Keratinocyte (primary cell): ENCODE results near the gene OPRD1. TPM values are rescaled to one million over a fixed set of nuclear protein-coding genes. Genes with fewer than 3 reads are reported as not detected.
A peak's percentile ranks its signal among the peaks of the same experiment; 100 is the strongest.

Source experiments
- DNase-seq: peaks from one replicate; pipeline ENCODE4 v3.0.0-alpha.2; 2011; ENCODE audit warnings: low read depth, missing footprints, low spot score
- FAIRE-seq: peaks from 2 replicates; lab custom pipeline; 2011; peaks lifted over from hg19 to GRCh38; lab: Jason Lieb, UNC
- H2AFZ ChIP-seq: 2 replicates; pipeline ENCODE4 v1.6.0; 2012; ENCODE audit warnings: low read length, control low read depth, inconsistent platforms; ENCODE audit not compliant: control insufficient read depth
- H3K27ac ChIP-seq: 2 replicates; pipeline ENCODE4 v1.5.1; 2011; ENCODE audit warnings: low read length; ENCODE audit not compliant: control insufficient read depth, insufficient read depth
- H3K27me3 ChIP-seq: 3 replicates; pipeline ENCODE4 v1.6.0; 2011; ENCODE audit warnings: low read length; ENCODE audit not compliant: control insufficient read depth, insufficient read depth; ENCODE audit errors: extremely low read depth
- H3K36me3 ChIP-seq, 2 experiments: 2 replicates in 1 of 2; 3 replicates in 1 of 2; pipeline ENCODE4 v1.5.1; 2011; ENCODE audit warnings: low read length in 2 of 2, mild to moderate bottlenecking in 1 of 2; ENCODE audit not compliant: control insufficient read depth in 2 of 2, insufficient read depth in 2 of 2; ENCODE audit errors: extremely low read depth in 1 of 2
- H3K4me1 ChIP-seq: 3 replicates; pipeline ENCODE4 v1.5.1; 2011; ENCODE audit warnings: low read length; ENCODE audit not compliant: control insufficient read depth, insufficient read depth; ENCODE audit errors: extremely low read depth
- H3K4me2 ChIP-seq: 3 replicates; pipeline ENCODE4 v1.6.0; 2011; ENCODE audit warnings: low read depth, low read length; ENCODE audit not compliant: control insufficient read depth, insufficient read depth; ENCODE audit errors: extremely low read depth
- H3K4me3 ChIP-seq, 3 experiments: fragments of 200-600 bp in 1 of 3; sonication (generic) in 1 of 3; 2 replicates in 2 of 3; 3 replicates in 1 of 3; pipeline ENCODE4 v1.5.1; 2011 to 2016; ENCODE audit warnings: low read length in 3 of 3, mild to moderate bottlenecking in 3 of 3, control low read depth in 2 of 3, inconsistent platforms in 1 of 3, low read depth in 1 of 3, mixed read lengths in 1 of 3, mixed run types in 1 of 3, moderate library complexity in 1 of 3; ENCODE audit not compliant: control insufficient read depth in 2 of 3, insufficient read depth in 2 of 3; ENCODE audit errors: extremely low read depth in 1 of 3
- H3K79me2 ChIP-seq: 2 replicates; pipeline ENCODE4 v1.6.0; 2012; ENCODE audit warnings: low read length; ENCODE audit not compliant: control insufficient read depth, insufficient read depth
- H3K9ac ChIP-seq: 3 replicates; pipeline ENCODE4 v1.6.0; 2011; ENCODE audit warnings: low read length; ENCODE audit not compliant: control insufficient read depth, insufficient read depth; ENCODE audit errors: extremely low read depth
- H3K9me1 ChIP-seq: 3 replicates; pipeline ENCODE4 v1.6.0; 2011; ENCODE audit warnings: low read length; ENCODE audit not compliant: control insufficient read depth, insufficient read depth; ENCODE audit errors: extremely low read depth
- H3K9me3 ChIP-seq: 2 replicates; pipeline ENCODE4 v1.5.1; 2012; ENCODE audit warnings: low read depth, low read length; ENCODE audit not compliant: control insufficient read depth
- H4K20me1 ChIP-seq: 3 replicates; pipeline ENCODE4 v1.6.0; 2011; ENCODE audit warnings: low read length; ENCODE audit not compliant: control insufficient read depth, insufficient read depth; ENCODE audit errors: extremely low read depth
- CTCF ChIP-seq, 3 experiments: IDR thresholded peaks in 1 of 3; conservative IDR thresholded peaks in 1 of 3; optimal IDR thresholded peaks in 1 of 3; 2 replicates in 2 of 3; 3 replicates in 1 of 3; pipeline versions ENCODE3 to v1.5.1; 2011; ENCODE audit warnings: low read length in 3 of 3, mild to moderate bottlenecking in 3 of 3, moderate library complexity in 2 of 3, control low read depth in 1 of 3, inconsistent platforms in 1 of 3; ENCODE audit not compliant: insufficient read depth in 2 of 3; ENCODE audit errors: extremely low read depth in 1 of 3
- EZH2 ChIP-seq: IDR thresholded peaks from one replicate; pipeline ENCODE4 v1.6.1; 2012; ENCODE audit warnings: inconsistent platforms, mild to moderate bottlenecking, low read length, moderate library complexity
- dilution Hi-C: fragments of 300-500 bp; cut with MboI; formaldehyde crosslinking; loops from one replicate; pipeline ENCODE4 v1.7.0; 2020; ENCODE audit warnings: low sequenced_read_pairs; ENCODE audit not compliant: extremely low pct_ligation_motif_present
- polyA plus RNA-seq, 5 experiments: library from polyadenylated mRNA; depleted of rRNA in 3 of 5; stranded (reverse) in 3 of 5; stranded (forward) in 1 of 5; unstranded in 1 of 5; fragments of >200 nt; gene quantifications; 1 replicate in 1 of 5; 2 replicates in 3 of 5; 3 replicates in 1 of 5; pipeline versions ENCODE4 v1.2.1 to v1.2.3, GENCODE V29; 2011 to 2012; ENCODE audit warnings: missing spikeins in 2 of 5, low read depth in 1 of 5, low replicate concordance in 1 of 5

Gene OPRD1
- polyA plus RNA-seq, 1 donor (not counting 4 experiments of a cell fraction or from before 2014, with no cell fraction given) = not detected

- Histone ChIP-seq H3K9ac (no peak overlapping the region), H3K4me1 (peaks cover 4% of the 10 kb centered on the region), H3K9me3 (no peaks in the 10 kb centered on the region), H3K79me2 (no peaks in the 10 kb centered on the region), H3K4me3 (no peak overlapping the region), H3K9me1 (no peaks in the 10 kb centered on the region), H3K27ac (no peak overlapping the region), H3K27me3 (peaks cover 56% of the 10 kb centered on the region), H3K36me3 (no peaks in the 10 kb centered on the region), H3K4me2 (no peak overlapping the region), H4K20me1 (no peaks in the 10 kb centered on the region), H2AFZ (no peak overlapping the region)
- FAIRE-seq (no peak), DNase-seq (no peak)
- dilution Hi-C loops = no loop called here
- TF ChIP-seq EZH2 = peak; percentile 60
- no peak for TF ChIP-seq CTCF (optimal IDR thresholded peaks at IDR 0.05 in 1 of 3, IDR thresholded peaks at IDR 0.05 in 1 of 3, conservative IDR thresholded peaks at IDR 0.05 in 1 of 3; ENCODE audit: extremely low read depth in 1 of 3, insufficient read depth in 2 of 3, low read length in 3 of 3)
These were observed 603 bp upstream of the OPRD1 start for GRCh38 chr1:28811369-28811765.

GRCh38 chr1:28812669-28813468 lies 899 bp downstream of the OPRD1 start:
- Histone ChIP-seq H3K9me1 (no peaks in the 10 kb centered on the region), H4K20me1 (no peaks in the 10 kb centered on the region), H3K27ac (no peak overlapping the region), H3K27me3 (peaks cover 64% of the 10 kb centered on the region), H2AFZ (no peak overlapping the region), H3K79me2 (no peaks in the 10 kb centered on the region), H3K4me1 (peaks cover 4% of the 10 kb centered on the region), H3K9me3 (no peaks in the 10 kb centered on the region), H3K9ac (no peak overlapping the region), H3K4me3 (no peak overlapping the region), H3K36me3 (no peaks in the 10 kb centered on the region), H3K4me2 (no peak overlapping the region)
- DNase-seq (no peak), FAIRE-seq (no peak)
- TF ChIP-seq CTCF (optimal IDR thresholded peaks at IDR 0.05 in 1 of 3, IDR thresholded peaks at IDR 0.05 in 1 of 3, conservative IDR thresholded peaks at IDR 0.05 in 1 of 3; ENCODE audit: extremely low read depth in 1 of 3, insufficient read depth in 2 of 3, low read length in 3 of 3) (no peak), EZH2 (peak; percentile 81)
- dilution Hi-C loops = no loop called here
